Measurements from ENCODE around the gene KIR2DL1.

DNA sequence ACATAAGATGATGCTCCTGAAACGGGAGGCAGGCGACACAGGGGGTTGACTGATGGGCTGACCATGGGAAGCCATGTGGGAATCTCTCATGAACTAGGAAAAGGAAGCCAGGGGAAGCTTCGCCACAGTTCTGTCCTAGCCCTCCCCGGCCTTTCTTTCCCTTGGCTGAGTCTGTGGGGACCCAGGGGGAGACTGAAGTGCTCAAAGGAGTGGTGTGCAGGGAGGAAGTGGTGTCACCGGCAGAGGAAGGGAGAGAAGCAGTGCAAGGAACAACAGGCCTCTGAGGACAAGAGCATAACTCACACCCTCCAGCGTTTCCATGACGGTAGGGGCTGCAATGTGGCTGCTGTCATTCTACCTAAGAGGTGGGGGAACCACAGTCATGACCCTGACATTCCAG is 44.3 kb upstream of the KIR2DL1 start:
- TF ChIP-seq, protein P1, sequence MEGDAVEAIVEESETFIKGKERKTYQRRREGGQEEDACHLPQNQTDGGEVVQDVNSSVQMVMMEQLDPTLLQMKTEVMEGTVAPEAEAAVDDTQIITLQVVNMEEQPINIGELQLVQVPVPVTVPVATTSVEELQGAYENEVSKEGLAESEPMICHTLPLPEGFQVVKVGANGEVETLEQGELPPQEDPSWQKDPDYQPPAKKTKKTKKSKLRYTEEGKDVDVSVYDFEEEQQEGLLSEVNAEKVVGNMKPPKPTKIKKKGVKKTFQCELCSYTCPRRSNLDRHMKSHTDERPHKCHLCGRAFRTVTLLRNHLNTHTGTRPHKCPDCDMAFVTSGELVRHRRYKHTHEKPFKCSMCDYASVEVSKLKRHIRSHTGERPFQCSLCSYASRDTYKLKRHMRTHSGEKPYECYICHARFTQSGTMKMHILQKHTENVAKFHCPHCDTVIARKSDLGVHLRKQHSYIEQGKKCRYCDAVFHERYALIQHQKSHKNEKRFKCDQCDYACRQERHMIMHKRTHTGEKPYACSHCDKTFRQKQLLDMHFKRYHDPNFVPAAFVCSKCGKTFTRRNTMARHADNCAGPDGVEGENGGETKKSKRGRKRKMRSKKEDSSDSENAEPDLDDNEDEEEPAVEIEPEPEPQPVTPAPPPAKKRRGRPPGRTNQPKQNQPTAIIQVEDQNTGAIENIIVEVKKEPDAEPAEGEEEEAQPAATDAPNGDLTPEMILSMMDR (IDR thresholded peaks at IDR 0.05) = no peak
- no peak for TF ChIP-seq EZH2phosphoT487 (IDR thresholded peaks at IDR 0.05)
- no peak for TF ChIP-seq EZH2 (IDR thresholded peaks at IDR 0.05)
